PC-3 (cell line): ENCODE results near the gene SMIM36.

ENCODE experiments used
- CTCF ChIP-seq: fragments of 300-600 bp; sonication (generic); conservative IDR thresholded peaks from 2 replicates; pipeline ENCODE4 v1.5.1; 2017; ENCODE audit warnings: antibody characterized with exemption, low read depth, mild to moderate bottlenecking, low read length
- EZH2 ChIP-seq: fragments of 300-600 bp; sonication (generic); IDR thresholded peaks from one replicate; pipeline ENCODE4 v1.6.1; 2017; ENCODE audit warnings: antibody characterized with exemption, mild to moderate bottlenecking, low read length; ENCODE audit not compliant: unreplicated experiment

DNA sequence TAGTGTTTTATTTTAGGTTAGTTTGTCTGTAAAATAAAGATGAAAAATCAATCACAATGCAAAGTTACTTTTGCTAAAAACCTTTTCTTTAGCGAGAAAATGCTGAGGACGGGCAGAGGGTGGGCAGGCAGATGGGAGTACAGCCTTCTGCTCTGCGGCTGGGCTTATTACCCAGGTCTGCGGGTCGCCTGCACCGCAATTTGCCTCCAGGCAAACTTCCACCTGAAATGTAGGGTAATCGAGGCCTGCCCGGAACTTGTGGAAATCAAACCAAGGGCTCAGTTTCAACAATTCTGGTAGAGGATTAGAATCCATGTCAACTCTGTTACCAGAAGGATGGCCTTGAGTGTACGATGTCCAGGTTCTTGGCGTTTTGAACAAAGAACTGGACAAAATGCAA lies 67.3 kb downstream of the SMIM36 start:
- TF ChIP-seq CTCF (no peak), EZH2 (no peak)
